ENCODE measurements around the gene SARDH. TPM values are rescaled to one million over a fixed set of nuclear protein-coding genes. Genes with fewer than 3 reads are reported as not detected.

The SARDH gene
- total RNA-seq, 1 donor from 2014 or later, result 2.6 TPM

GRCh38 chr9:133669182-133669801 is 68.9 kb downstream of the SARDH start:
- no peak for DNase-seq

DNA sequence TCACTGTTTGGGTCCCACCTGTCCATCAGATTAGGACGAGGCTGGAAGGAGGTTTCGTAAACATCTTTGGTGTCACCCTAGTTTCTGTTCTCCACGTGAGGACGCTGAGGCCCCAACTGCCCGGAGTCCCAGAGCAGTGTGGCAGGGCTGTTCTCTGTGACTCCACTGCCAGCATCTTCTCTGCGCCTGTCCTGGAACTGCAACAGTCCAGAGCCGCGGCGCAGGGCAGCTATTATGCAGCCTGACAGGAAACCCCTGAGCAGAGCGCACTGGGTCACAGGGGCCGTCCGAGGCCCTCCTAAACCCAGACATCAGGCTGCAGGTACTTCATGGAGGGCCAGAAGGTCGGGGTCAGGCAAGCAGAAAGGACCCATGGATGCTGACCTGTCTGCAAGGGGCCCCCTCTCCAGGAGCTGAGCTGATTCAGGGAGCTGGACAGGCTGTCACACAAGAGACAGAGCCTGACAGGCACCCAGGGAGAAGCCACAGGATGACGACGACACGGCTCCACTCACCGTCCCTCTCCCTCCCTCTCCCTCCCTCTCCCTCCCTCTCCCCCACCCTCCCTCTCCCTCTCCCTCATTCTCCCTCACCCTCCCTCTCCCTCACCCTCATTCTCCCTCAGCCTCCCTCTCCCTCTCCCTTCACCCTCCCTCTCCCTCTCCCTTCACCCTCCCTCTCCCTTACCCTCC is 70.2 kb downstream of the SARDH start:
- DNase-seq, result no peak

DNA sequence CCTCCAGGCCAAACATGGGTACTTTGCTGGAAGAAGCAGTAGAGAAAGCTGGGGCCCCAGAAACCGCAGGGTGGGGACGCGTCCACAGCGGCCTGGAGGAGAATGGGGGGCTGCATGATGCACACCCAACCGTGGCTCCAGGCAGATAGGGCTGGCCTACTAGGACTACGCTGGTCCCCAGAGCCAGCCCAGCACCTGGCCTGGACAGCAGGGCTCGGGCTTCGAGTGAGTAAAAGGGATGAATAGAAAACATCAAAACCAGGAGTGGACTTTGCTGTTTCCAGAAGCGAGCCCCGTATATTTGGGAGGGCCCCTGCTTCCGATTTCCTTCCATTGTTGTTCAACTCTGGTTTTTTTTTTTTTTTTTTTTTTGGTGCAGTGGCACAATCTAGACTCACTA is 71.3 kb downstream of the SARDH start:
- DNase-seq, result no peak

- no peak for DNase-seq
Observed at GRCh38 chr9:133666387-133666786, 71.8 kb downstream of the SARDH start.

DNA sequence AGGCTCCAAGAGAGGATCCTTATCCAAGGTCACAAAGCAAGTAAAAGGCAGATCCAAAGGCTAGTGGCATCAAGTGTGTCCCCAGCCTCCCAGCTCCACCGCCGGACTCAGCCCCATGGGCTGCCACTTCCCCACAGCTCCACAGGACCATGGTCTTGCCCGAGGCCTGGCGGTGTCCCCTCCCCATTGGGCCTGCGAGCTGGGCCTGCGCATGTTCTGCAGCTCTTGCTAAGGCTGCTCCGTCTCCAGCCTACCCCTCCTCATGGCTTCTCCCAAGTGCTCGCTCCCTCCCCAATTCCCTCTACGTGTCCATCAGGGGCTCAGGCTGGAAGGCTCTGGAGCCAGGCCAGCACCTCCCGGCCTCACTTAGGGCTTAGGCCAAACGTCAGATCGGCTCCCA is 72.6 kb downstream of the SARDH start:
- DNase-seq, result no peak

- DNase-seq, result no peak
Observed at GRCh38 chr9:133665096-133665495, 73.1 kb downstream of the SARDH start.

DNA sequence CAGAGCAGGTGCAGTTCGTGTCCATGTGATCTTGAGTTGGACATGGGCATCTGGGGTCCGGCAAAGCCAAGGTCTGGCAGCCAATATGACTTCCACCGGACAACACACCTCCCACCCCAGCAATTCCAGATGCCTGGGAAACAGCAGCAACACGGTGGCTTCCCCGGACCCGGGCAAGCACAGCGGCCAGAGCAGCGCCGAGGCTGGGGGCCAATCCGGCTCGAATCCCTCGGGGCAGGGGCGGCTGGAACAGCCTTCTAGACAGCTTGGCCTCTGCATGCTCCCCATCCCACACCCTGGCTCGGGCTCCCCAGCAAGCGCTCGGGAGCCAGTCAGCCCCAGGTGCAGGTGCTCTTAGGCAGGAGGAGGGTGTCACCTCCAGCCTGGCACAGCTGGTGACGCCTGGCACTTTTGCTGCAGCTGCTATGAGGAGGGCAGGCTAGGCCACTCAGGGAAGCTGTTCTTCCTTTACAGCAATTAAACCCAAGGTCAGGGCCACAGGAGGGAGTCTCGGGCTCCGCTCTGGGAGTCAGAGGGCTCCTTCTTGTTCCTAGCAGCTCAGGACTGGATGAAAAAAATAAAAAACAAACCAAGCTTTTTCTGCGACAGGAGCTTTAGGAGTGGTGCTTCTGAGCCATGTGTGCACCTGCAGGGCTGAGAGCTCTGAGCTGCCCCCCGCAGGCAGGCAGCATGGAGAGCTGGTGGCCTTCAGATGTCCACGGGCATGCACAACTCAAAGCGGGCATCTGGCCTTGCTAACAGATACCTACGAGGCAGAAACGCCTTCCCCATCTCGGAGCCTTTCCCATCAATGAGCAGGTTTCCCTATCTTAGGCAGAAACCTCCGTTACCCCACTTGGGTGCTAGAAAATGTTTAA is 73.7 kb downstream of the SARDH start:
- no peak for DNase-seq

- no peak for DNase-seq
Observed at GRCh38 chr9:133661846-133662540, 76.2 kb downstream of the SARDH start.

DNA sequence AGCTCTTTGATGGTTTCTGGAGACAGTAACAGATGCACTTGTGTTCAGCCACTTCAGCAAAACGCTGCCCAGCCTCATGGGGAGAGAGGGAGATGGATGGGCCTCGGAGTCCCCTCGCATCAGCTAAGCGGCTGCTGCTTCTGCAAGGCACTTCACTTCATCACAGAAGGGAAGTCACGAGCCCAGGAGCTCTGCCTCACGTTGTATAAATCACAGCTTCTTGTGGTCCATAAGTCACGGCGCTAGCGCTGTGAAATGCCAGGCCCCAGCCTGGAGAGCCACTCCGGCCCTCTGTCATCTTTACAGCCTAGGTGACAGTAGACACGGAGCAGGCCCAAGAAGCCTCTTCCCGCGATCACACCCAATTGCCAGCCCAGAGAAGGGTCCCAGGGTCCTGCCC is 78.6 kb downstream of the SARDH start:
- no peak for DNase-seq

DNA sequence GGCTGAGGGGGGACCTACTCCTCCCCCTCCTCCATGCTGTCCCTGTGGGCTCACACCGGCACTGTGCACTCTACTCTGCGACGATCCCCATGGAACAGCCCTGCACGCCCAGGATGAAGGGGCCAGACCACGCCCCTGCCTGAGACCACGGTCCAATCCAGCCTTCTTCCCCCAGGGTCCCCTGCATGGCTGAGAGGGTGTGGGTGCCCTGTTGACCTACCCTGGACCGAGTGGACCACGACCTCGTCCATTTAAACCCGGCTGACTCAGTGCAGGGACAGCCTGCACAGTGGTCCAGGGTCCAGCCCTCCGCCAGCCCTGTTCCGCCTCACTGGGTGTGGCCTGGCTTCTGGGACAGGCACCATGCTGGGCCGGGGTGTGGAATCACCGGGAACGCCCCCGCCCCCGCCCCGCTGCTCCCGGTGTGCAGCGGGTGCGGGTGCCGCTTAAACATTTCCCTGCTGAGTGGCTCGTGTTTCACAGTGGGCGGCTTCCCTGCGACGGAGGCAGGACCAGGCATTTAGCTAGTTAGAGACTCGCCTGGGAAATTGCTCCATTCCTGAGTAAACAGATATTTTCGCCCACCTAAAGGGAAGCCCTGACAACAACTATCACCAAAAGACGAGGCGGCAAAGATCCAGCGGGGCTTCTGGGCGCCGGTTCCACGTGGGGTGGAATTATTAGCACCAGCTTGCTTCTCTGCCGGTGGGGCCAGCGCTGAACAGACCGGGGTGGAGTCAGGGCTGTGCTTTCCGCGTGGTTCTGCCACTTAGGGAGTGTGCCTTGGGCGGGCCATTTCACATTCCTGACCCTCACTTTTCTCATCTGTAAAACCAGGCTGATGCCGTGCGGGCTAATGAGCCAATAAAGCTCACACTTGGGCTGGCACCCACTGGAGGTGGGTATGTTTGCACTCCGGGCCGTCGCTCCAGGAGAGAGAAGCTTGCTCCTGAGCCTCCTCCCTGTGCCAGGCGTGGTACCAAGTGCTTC is 79.4 kb downstream of the SARDH start:
- no peak for DNase-seq

- no peak for DNase-seq
Observed at GRCh38 chr9:133657120-133657661, 81.0 kb downstream of the SARDH start.

GRCh38 chr9:133656211-133657119 is 81.7 kb downstream of the SARDH start:
- no peak for DNase-seq

DNA sequence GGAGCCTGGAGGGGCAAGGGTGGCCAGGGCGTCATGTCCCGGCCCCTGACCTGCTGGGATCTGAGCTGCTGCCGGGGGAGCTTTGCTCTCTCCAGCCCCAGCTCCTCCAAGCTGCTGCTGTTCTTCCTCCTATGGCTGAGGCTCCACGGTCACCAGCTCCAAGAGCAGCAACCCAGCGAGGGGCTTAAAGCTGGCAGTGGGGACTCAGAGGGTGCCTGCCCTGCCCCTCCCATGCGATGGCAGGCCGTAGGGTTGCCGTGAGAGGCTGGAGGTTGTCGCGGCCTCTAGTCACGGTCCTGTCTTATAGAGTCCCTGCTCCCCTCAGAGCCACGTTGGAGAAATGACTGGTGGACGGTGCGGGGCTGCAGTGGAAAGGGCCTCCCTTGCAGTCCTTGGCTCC is 82.5 kb downstream of the SARDH start:
- DNase-seq, result no peak

GRCh38 chr9:133654736-133655657 is 83.2 kb downstream of the SARDH start:
- DNase-seq, result no peak

DNA sequence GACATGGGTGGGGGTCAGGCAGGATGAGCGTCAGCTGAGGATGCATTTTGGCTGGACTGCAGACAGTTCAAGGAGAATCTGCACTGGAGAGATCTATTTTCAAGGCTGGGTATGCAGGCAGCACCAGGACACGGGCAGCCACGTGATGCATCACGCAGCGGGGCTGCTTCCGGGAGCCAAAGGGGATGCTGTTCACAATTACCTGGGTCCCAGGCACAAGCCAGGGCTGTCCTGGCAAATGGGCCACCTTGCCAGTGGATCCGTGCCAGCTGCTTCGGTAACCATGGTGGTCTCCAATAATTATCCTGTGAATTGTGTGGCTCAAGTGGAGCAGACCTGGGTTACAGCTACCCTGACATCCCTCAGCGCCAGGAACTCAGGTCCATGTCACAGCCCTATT is 84.5 kb downstream of the SARDH start:
- DNase-seq, result no peak

GRCh38 chr9:133650026-133650425 is 88.1 kb downstream of the SARDH start:
- DNase-seq, result no peak

DNA sequence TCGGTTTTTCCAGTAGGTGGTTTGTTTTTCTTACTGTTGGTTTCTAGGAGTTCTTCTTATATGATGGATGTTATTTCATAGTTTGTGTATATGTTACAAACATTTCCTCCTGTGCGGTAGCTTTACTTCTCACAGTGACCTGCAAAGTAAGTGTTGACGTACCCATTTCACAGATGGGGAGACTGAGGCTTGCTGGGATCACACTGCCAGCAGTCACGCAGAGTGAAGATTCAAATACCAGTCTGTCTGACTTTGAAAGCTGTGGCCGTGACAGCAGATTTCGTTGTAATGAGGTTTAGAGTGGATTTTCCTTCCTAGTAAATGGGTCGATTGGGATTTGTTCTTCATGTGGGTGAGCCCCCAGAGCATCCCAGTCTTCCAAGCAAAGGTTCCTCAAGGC is 89.0 kb downstream of the SARDH start:
- no peak for DNase-seq

DNA sequence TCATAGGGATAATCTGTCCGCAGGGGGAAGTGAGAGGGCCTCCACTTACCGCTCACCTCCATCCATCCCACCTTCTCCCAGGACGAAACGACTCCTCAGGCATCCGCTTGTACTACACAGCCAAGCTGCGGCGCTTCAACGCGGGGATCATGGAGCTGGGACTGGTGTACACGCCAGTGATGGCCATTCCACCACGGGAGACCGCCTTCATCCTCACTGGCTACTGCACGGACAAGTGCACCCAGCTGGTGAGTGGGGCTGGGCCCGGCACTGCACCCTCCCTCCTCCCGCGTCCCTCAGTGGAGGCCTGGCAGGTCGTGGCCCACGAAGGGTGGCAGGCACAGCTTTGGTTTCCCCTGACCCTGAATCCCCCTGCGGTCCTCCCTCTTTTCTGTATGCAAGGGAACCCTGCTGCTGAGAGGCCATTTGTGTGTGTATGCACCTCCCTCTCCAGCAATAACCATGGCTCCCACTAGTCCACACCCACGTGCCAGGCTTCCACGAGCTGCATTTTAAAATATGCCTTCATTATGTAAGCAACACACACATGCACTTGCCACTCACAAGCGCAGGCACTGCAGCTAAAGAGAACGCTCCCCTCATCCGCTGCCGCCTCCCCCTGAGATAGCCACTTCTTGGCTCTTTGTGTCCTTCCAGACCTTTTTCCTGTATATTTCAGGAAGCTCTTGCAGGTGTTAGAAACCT is 90.2 kb downstream of the SARDH start:
- DNase-seq, result no peak
